HEK293 (cell line): Measurements from ENCODE around the gene KRTAP10-4.

Experiments used
- CTCF ChIA-PET: fragments of 350-600 bp; formaldehyde crosslinking; extraction: SDS; loops from one replicate; lab custom pipeline; 2021; ENCODE audit warnings: antibody characterized with exemption; lab: Yijun Ruan, JAX
- POLR2A ChIA-PET: fragments of 300-600 bp; formaldehyde crosslinking; extraction: SDS; loops from one replicate; lab custom pipeline; 2020; ENCODE audit warnings: antibody characterized with exemption, inconsistent platforms; lab: Yijun Ruan, JAX
- H3K27ac ChIP-seq: fragments of 200-500 bp; sonication (Bioruptor generic); 2 replicates; pipeline ENCODE4 v1.5.1; 2014; ENCODE audit warnings: low read depth, low read length, control low read depth, inconsistent platforms; ENCODE audit errors: extremely low read depth
- H3K36me3 ChIP-seq, 2 experiments: fragments of 200-500 bp in 1 of 2; sonication (Bioruptor generic) in 1 of 2; 1 replicate in 1 of 2; 2 replicates in 1 of 2; pipeline ENCODE4 v1.5.1; 2014 to 2017; ENCODE audit warnings: inconsistent platforms in 2 of 2, low read length in 2 of 2; ENCODE audit not compliant: control insufficient read depth in 2 of 2, insufficient read depth in 1 of 2
- H3K4me1 ChIP-seq: fragments of 200-500 bp; sonication (Bioruptor generic); 2 replicates; pipeline ENCODE4 v1.5.1; 2014; ENCODE audit warnings: mild to moderate bottlenecking, low read length, inconsistent platforms; ENCODE audit not compliant: control insufficient read depth, insufficient read depth
- H3K4me3 ChIP-seq: 2 replicates; pipeline ENCODE4 v1.5.1; 2011; ENCODE audit warnings: low read depth, mild to moderate bottlenecking, control low read depth, low read length, moderate library complexity
- H3K9me3 ChIP-seq: fragments of 200-500 bp; sonication (Bioruptor generic); 2 replicates; pipeline ENCODE4 v1.5.1; 2014; ENCODE audit warnings: low read depth, low read length, inconsistent platforms; ENCODE audit not compliant: control insufficient read depth, insufficient read depth
- PRDM1 ChIP-seq: fragments of 450-650 bp; formaldehyde crosslinking; IDR thresholded peaks from 2 replicates; pipeline ENCODE4; 2016; ENCODE audit warnings: missing biosample characterization, missing genetic modification characterization
- SCRT1 ChIP-seq: fragments of 450-650 bp; formaldehyde crosslinking; IDR thresholded peaks from 2 replicates; pipeline ENCODE4 v1.5.1; 2016; ENCODE audit warnings: missing biosample characterization, missing genetic modification characterization, borderline replicate concordance
- SETDB1 ChIP-seq: IDR thresholded peaks from one replicate; pipeline ENCODE4 v1.6.1; 2017; ENCODE audit warnings: mild to moderate bottlenecking, low read length, moderate library complexity, mixed read lengths; ENCODE audit not compliant: insufficient read length
- SP2 ChIP-seq: fragments of 450-650 bp; formaldehyde crosslinking; IDR thresholded peaks from 2 replicates; pipeline ENCODE4 v1.5.1; 2016; ENCODE audit warnings: missing biosample characterization, missing genetic modification characterization
- TRIM28 ChIP-seq: IDR thresholded peaks from 2 replicates; pipeline ENCODE4 v1.6.1; 2011; ENCODE audit warnings: low read length, control low read depth, borderline replicate concordance
- ZBTB1 ChIP-seq: fragments of 450-650 bp; formaldehyde crosslinking; IDR thresholded peaks from 2 replicates; pipeline ENCODE4 v1.5.1; 2016; ENCODE audit warnings: missing biosample characterization, missing genetic modification characterization
- ZBTB48 ChIP-seq: fragments of 450-650 bp; formaldehyde crosslinking; IDR thresholded peaks from 2 replicates; pipeline ENCODE4 v1.5.1; 2016; ENCODE audit warnings: missing biosample characterization, missing genetic modification characterization
- ZFP41 ChIP-seq: fragments of 450-650 bp; formaldehyde crosslinking; IDR thresholded peaks from 2 replicates; pipeline ENCODE4 v1.5.1; 2016; ENCODE audit warnings: missing biosample characterization, missing genetic modification characterization, borderline replicate concordance
- ZNF132 ChIP-seq: fragments of 450-650 bp; formaldehyde crosslinking; IDR thresholded peaks from 2 replicates; pipeline ENCODE4 v1.5.1; 2017; ENCODE audit warnings: missing biosample characterization, missing genetic modification characterization, borderline replicate concordance
- ZNF174 ChIP-seq: fragments of 450-650 bp; formaldehyde crosslinking; IDR thresholded peaks from 2 replicates; pipeline ENCODE4 v1.5.0; 2017; ENCODE audit warnings: missing biosample characterization, mild to moderate bottlenecking, missing genetic modification characterization
- ZNF184 ChIP-seq: fragments of 450-650 bp; IDR thresholded peaks from 2 replicates; pipeline ENCODE4 v1.5.1; 2018; ENCODE audit warnings: missing biosample characterization, mild to moderate bottlenecking, missing genetic modification characterization
- ZNF239 ChIP-seq: fragments of 450-650 bp; formaldehyde crosslinking; IDR thresholded peaks from 2 replicates; pipeline ENCODE4 v1.5.1; 2016; ENCODE audit warnings: missing biosample characterization, missing genetic modification characterization
- ZNF24 ChIP-seq: fragments of 450-650 bp; formaldehyde crosslinking; IDR thresholded peaks from 2 replicates; pipeline ENCODE4 v1.5.1; 2016; ENCODE audit warnings: missing biosample characterization, missing genetic modification characterization
- ZNF274 ChIP-seq, 2 experiments: fragments of 200-500 bp in 1 of 2; fragments of 450-650 bp in 1 of 2; sonication (Bioruptor generic) in 1 of 2; formaldehyde crosslinking in 1 of 2; IDR thresholded peaks; 2 replicates each; pipeline versions ENCODE4 v1.5.1 to v1.6.1; 2014 to 2016; ENCODE audit warnings: borderline replicate concordance in 1 of 2, inconsistent platforms in 1 of 2, low read length in 1 of 2, missing biosample characterization in 1 of 2, missing genetic modification characterization in 1 of 2
- ZNF292 ChIP-seq: fragments of 450-650 bp; formaldehyde crosslinking; IDR thresholded peaks from 2 replicates; pipeline ENCODE4 v1.5.1; 2016; ENCODE audit warnings: low read depth, missing biosample characterization, missing genetic modification characterization, borderline replicate concordance
- ZNF302 ChIP-seq: fragments of 450-650 bp; formaldehyde crosslinking; IDR thresholded peaks from 2 replicates; pipeline ENCODE4 v1.5.1; 2016; ENCODE audit warnings: missing biosample characterization, missing genetic modification characterization, low read depth
- ZNF354C ChIP-seq: fragments of 450-650 bp; formaldehyde crosslinking; IDR thresholded peaks from 2 replicates; pipeline ENCODE4 v1.5.1; 2016; ENCODE audit warnings: missing biosample characterization, missing genetic modification characterization, low read depth, borderline replicate concordance
- ZNF366 ChIP-seq: fragments of 450-650 bp; formaldehyde crosslinking; conservative IDR thresholded peaks from 2 replicates; pipeline ENCODE4 v1.5.1; 2016; ENCODE audit warnings: missing biosample characterization, missing genetic modification characterization
- ZNF416 ChIP-seq: fragments of 450-650 bp; formaldehyde crosslinking; IDR thresholded peaks from 2 replicates; pipeline ENCODE4 v1.5.1; 2016; ENCODE audit warnings: missing biosample characterization, missing genetic modification characterization
- ZNF549 ChIP-seq: fragments of 450-650 bp; IDR thresholded peaks from 2 replicates; pipeline ENCODE4 v1.5.1; 2018; ENCODE audit warnings: missing biosample characterization, missing genetic modification characterization, mild to moderate bottlenecking, inconsistent platforms, moderate library complexity
- ZNF585B ChIP-seq: fragments of 450-650 bp; formaldehyde crosslinking; IDR thresholded peaks from 2 replicates; pipeline ENCODE4 v1.5.1; 2016; ENCODE audit warnings: missing biosample characterization, missing genetic modification characterization
- ZNF621 ChIP-seq: fragments of 450-650 bp; formaldehyde crosslinking; IDR thresholded peaks from 2 replicates; pipeline ENCODE4 v1.5.1; 2017; ENCODE audit warnings: missing biosample characterization, missing genetic modification characterization
- ZNF660 ChIP-seq: fragments of 450-650 bp; IDR thresholded peaks from 2 replicates; pipeline ENCODE4 v1.5.1; 2018; ENCODE audit warnings: missing biosample characterization, mild to moderate bottlenecking, missing genetic modification characterization
- ZNF747 ChIP-seq: fragments of 450-650 bp; formaldehyde crosslinking; IDR thresholded peaks from 2 replicates; pipeline ENCODE4 v1.5.1; 2016; ENCODE audit warnings: missing biosample characterization, missing genetic modification characterization
- ZNF792 ChIP-seq: fragments of 450-650 bp; formaldehyde crosslinking; IDR thresholded peaks from 2 replicates; pipeline ENCODE4 v1.5.1; 2016; ENCODE audit warnings: missing biosample characterization, missing genetic modification characterization
- ZNF837 ChIP-seq: fragments of 450-650 bp; formaldehyde crosslinking; IDR thresholded peaks from 2 replicates; pipeline ENCODE4 v1.5.1; 2016; ENCODE audit warnings: missing biosample characterization, missing genetic modification characterization
- TF ChIP-seq, protein P1 (sequence below): fragments of 450-650 bp; formaldehyde crosslinking; conservative IDR thresholded peaks from 2 replicates; pipeline ENCODE4 v1.5.1; 2016; ENCODE audit warnings: low read depth, missing biosample characterization, missing genetic modification characterization
- TF ChIP-seq, protein P2 (sequence below): fragments of 450-650 bp; formaldehyde crosslinking; IDR thresholded peaks from 2 replicates; pipeline ENCODE4 v1.5.1; 2016; ENCODE audit warnings: missing biosample characterization, missing genetic modification characterization
- TF ChIP-seq, protein P3 (sequence below): fragments of 450-650 bp; formaldehyde crosslinking; IDR thresholded peaks from 2 replicates; pipeline ENCODE4 v1.5.1; 2016; ENCODE audit warnings: missing biosample characterization, missing genetic modification characterization
- TF ChIP-seq, protein P4 (sequence below): fragments of 450-650 bp; formaldehyde crosslinking; IDR thresholded peaks from 2 replicates; pipeline ENCODE4 v1.5.1; 2017; ENCODE audit warnings: missing biosample characterization, missing genetic modification characterization

KRTAP10-4 gene

DNA sequence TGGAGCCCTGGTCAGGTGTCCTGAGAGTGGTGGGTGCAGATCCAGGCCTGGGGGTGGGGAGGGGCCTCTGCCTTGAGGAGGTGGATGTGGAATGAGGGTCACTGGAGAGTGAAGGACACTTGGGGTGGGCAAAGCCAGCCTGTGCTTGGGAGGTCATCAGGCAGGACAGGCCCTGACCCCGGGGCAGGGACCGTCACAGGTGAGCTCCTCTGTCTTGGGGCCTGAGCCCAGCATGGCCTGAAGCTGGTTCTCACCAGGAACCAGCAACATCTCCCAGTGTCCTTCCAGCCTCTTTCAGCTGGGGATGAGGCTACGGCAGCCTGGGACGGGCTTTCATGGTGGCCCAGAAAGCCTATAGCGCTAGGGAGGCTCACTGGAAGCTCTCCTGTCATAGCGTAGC lies 21.4 kb upstream of the KRTAP10-4 start:
- TF ChIP-seq ZNF354C (tag by site-specific recombination) = no peak
- TF ChIP-seq ZNF660 (tag by site-specific recombination) = no peak
- no peak overlapping the region for H3K4me3 ChIP-seq
- POLR2A ChIA-PET = no interaction called here
- H3K27ac ChIP-seq = no peak overlapping the region
- H3K9me3 ChIP-seq = no peaks in the 10 kb centered on the region
- H3K4me1 ChIP-seq = no peaks in the 10 kb centered on the region
- H3K36me3 ChIP-seq = no peaks in the 10 kb centered on the region
- CTCF ChIA-PET = no interaction called here

DNA sequence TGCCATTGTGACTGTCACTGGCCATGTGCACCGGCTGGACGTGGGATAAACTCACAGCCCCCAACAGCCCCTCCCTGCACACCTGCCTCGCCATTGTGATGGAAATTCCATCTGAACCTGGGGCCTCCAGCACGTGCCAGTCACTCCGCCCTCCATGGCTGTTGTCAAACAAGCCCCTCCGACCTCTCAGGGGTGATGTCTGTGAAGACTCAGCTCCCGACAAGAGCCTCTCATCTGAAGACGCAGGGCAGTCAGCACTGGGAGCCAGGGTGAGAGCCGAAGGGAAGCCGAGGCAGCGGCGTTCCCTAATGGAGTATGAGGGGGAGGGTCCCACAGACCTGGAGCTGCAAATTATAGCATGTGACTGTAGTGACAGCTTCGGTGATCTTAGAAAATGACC lies 20.8 kb upstream of the KRTAP10-4 start:
- CTCF ChIA-PET = no interaction called here

DNA sequence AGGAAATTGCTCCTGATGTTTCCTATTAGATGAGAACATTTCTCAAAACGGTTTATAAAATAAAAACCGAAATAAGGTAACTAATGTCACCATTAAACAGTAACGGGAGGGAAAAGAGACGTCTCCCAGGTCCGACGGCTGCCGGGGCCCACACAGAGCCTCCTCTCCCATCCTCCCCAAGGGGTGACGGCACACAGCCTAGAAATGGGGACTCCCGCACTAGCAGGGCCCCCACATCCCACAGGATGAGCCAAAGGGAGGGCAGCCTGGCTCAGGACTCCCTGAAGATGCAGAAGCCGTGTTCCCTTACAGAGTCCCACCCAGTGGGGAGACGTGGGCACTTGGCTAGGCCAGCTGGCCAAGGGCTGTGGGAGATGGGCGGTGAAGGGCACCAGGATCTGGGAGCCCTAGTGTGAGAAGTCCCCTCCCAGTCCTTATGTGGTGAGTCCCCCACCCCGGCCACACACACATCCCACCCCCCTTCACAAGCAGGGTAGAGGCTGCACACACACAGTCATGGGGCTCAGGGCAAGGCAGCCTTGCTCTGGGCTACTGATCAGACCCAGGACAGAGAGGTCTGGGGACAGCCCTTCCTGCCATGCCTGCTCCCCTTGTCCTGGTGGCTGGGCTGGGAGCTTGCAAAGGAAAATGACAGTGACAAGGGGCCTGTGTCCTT lies 18.2 kb upstream of the KRTAP10-4 start:
- H3K4me1 ChIP-seq = no peaks in the 10 kb centered on the region
- no peak overlapping the region for H3K4me3 ChIP-seq
- ChIA-PET CTCF (interaction anchor here (0.9 kb wide), 1 partner anchor 9 kb away, joined by 3 read pairs; no protein-coding TSS in a partner anchor), POLR2A (no interaction called here)
- no peaks in the 10 kb centered on the region for H3K36me3 ChIP-seq
- no peak overlapping the region for H3K27ac ChIP-seq
- no peaks in the 10 kb centered on the region for H3K9me3 ChIP-seq
- TF ChIP-seq ZNF292 (no peak), PRDM1 (tag by site-specific recombination) (no peak), ZBTB1 (no peak), ZFP41 (tag by site-specific recombination) (no peak), ZBTB48 (tag by site-specific recombination) (no peak), ZNF184 (no peak), ZNF274 (IDR thresholded peaks at IDR 0.05; ENCODE audit: low read length) (no peak), ZNF274 (tag by site-specific recombination; IDR thresholded peaks at IDR 0.05; ENCODE audit: borderline replicate concordance) (no peak), ZNF302 (tag by site-specific recombination) (no peak)
- TF ChIP-seq, protein P1, sequence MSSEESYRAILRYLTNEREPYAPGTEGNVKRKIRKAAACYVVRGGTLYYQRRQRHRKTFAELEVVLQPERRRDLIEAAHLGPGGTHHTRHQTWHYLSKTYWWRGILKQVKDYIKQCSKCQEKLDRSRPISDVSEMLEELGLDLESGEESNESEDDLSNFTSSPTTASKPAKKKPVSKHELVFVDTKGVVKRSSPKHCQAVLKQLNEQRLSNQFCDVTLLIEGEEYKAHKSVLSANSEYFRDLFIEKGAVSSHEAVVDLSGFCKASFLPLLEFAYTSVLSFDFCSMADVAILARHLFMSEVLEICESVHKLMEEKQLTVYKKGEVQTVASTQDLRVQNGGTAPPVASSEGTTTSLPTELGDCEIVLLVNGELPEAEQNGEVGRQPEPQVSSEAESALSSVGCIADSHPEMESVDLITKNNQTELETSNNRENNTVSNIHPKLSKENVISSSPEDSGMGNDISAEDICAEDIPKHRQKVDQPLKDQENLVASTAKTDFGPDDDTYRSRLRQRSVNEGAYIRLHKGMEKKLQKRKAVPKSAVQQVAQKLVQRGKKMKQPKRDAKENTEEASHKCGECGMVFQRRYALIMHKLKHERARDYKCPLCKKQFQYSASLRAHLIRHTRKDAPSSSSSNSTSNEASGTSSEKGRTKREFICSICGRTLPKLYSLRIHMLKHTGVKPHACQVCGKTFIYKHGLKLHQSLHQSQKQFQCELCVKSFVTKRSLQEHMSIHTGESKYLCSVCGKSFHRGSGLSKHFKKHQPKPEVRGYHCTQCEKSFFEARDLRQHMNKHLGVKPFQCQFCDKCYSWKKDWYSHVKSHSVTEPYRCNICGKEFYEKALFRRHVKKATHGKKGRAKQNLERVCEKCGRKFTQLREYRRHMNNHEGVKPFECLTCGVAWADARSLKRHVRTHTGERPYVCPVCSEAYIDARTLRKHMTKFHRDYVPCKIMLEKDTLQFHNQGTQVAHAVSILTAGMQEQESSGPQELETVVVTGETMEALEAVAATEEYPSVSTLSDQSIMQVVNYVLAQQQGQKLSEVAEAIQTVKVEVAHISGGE (tag by site-specific recombination) = no peak
- TF ChIP-seq, protein P2, sequence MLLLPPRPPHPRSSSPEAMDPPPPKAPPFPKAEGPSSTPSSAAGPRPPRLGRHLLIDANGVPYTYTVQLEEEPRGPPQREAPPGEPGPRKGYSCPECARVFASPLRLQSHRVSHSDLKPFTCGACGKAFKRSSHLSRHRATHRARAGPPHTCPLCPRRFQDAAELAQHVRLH = no peak

More for the DNA sequence above, 20.8 kb upstream of the KRTAP10-4 start:
- H3K9me3 ChIP-seq = no peaks in the 10 kb centered on the region
- TF ChIP-seq, protein P3, sequence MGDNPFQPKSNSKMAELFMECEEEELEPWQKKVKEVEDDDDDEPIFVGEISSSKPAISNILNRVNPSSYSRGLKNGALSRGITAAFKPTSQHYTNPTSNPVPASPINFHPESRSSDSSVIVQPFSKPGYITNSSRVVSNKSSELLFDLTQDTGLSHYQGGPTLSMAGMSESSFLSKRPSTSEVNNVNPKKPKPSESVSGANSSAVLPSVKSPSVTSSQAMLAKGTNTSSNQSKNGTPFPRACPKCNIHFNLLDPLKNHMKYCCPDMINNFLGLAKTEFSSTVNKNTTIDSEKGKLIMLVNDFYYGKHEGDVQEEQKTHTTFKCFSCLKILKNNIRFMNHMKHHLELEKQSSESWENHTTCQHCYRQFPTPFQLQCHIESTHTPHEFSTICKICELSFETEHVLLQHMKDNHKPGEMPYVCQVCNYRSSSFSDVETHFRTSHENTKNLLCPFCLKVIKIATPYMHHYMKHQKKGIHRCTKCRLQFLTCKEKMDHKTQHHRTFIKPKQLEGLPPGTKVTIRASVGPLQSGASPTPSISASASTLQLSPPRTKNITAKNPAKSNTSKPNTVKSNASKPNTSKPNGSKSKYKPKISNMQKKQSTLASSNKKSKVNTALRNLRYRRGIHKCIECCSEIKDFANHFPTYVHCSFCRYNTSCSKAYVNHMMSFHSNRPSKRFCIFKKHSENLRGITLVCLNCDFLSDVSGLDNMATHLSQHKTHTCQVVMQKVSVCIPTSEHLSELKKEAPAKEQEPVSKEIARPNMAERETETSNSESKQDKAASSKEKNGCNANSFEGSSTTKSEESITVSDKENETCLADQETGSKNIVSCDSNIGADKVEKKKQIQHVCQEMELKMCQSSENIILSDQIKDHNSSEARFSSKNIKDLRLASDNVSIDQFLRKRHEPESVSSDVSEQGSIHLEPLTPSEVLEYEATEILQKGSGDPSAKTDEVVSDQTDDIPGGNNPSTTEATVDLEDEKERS (tag by site-specific recombination) = no peak
- TF ChIP-seq ZNF416 (no peak), SP2 (tag by site-specific recombination) (no peak), ZNF239 (no peak), SETDB1 (no peak), ZNF792 (tag by site-specific recombination) (no peak), TRIM28 (no peak), ZNF549 (tag by site-specific recombination) (no peak), ZNF174 (tag by site-specific recombination) (no peak), ZNF132 (tag by site-specific recombination) (no peak), ZNF24 (no peak), ZNF747 (tag by site-specific recombination) (no peak), ZNF585B (tag by site-specific recombination) (no peak), SCRT1 (tag by site-specific recombination) (no peak), ZNF621 (tag by site-specific recombination) (no peak), ZNF366 (tag by site-specific recombination) (no peak), ZNF837 (tag by site-specific recombination) (no peak)
- TF ChIP-seq, protein P4, sequence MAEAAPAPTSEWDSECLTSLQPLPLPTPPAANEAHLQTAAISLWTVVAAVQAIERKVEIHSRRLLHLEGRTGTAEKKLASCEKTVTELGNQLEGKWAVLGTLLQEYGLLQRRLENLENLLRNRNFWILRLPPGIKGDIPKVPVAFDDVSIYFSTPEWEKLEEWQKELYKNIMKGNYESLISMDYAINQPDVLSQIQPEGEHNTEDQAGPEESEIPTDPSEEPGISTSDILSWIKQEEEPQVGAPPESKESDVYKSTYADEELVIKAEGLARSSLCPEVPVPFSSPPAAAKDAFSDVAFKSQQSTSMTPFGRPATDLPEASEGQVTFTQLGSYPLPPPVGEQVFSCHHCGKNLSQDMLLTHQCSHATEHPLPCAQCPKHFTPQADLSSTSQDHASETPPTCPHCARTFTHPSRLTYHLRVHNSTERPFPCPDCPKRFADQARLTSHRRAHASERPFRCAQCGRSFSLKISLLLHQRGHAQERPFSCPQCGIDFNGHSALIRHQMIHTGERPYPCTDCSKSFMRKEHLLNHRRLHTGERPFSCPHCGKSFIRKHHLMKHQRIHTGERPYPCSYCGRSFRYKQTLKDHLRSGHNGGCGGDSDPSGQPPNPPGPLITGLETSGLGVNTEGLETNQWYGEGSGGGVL = no peak
- POLR2A ChIA-PET = no interaction called here
- H3K4me1 ChIP-seq = no peaks in the 10 kb centered on the region
- no peaks in the 10 kb centered on the region for H3K36me3 ChIP-seq
- H3K4me3 ChIP-seq = no peak overlapping the region
- H3K27ac ChIP-seq = no peak overlapping the region
